HG02943 (cell line): ENCODE measurements around the gene MPEG1.

ENCODE experiments used
- ATAC-seq: cut with Tn5 transposase; IDR thresholded peaks from one replicate; pipeline ENCODE4 v1.9.1; 2021; ENCODE audit warnings: mild to moderate bottlenecking, low read depth, moderate library complexity; ENCODE audit not compliant: unreplicated experiment

The MPEG1 gene, protein sequence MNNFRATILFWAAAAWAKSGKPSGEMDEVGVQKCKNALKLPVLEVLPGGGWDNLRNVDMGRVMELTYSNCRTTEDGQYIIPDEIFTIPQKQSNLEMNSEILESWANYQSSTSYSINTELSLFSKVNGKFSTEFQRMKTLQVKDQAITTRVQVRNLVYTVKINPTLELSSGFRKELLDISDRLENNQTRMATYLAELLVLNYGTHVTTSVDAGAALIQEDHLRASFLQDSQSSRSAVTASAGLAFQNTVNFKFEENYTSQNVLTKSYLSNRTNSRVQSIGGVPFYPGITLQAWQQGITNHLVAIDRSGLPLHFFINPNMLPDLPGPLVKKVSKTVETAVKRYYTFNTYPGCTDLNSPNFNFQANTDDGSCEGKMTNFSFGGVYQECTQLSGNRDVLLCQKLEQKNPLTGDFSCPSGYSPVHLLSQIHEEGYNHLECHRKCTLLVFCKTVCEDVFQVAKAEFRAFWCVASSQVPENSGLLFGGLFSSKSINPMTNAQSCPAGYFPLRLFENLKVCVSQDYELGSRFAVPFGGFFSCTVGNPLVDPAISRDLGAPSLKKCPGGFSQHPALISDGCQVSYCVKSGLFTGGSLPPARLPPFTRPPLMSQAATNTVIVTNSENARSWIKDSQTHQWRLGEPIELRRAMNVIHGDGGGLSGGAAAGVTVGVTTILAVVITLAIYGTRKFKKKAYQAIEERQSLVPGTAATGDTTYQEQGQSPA

GRCh38 chr11:59212744-59213631 is at the start of gene MPEG1:
TSS of gene MPEG1 (minus strand) at chr11:59212927. CDS start at chr11:59212865, 62 bp downstream.
- ATAC-seq, result no peak

- no peak for ATAC-seq
Measured at GRCh38 chr11:59262177-59262818, 49.6 kb upstream of the MPEG1 start.

DNA sequence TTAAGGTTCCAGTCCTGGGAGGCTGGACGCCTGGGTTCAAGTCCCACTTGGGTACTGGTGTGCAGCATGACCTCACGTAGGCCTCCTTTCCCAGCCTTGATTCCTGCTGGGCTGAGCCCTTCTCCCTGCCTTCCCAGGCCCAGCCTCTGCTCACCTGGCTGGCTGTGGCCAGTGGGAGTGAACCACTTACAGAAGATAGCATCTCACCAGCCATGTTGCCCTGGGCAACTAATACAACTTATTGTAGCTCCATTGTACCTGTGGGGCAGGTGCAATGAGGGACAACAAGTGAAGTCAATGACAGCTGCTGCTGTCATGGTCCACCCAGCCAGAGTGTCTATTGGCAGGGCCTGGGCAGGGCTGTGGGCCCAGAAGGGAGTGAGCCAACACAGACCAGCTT is 48.4 kb upstream of the MPEG1 start:
- ATAC-seq, result no peak

DNA sequence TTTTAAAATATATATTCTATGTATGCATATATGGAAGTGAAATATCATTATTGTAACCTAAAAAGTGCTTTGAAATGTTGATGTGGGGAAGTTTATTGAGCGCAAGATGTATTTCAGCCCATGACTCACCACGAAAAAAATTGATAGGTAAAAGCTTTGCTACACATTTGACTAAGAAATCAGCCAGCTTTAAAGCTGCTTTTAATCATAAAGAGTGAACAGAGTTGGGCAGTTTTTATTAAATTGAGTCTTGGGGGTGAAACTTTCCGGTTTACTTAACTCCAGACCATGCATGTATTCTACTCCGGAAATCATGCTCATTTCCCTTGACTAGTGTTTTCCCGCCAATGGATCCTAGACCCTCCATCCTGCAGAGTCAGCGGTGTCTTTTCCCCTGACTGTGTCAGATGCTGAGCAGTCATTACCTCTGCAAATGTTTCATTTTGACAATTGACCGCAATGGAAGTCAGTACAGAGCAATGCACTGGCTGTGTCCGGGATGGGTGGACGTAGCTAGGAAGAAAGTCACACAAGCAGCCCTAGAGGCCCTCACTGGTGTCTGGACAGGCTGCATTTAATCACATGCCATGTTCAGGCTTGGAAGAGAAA is 47.2 kb upstream of the MPEG1 start:
- ATAC-seq, result no peak

DNA sequence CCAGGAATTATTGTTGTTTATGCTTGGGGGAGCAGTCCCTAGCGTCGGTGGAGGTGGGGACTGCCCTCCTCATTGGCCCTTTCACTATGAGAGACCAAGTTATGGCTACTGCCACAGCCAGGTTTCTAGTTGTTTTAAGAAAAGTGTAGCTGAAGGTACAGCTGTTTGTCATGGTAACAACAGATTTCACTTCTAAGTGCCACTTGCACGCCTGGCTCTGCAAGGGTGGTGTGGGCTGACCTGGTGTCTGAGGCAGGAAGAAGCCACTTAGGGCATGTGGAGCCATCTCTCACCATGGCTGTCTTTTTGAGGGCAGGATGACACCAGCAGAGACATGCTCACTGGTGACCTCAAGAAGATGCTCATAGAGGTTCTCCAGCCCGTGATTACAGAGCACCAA is 46.3 kb upstream of the MPEG1 start:
- ATAC-seq, result no peak

DNA sequence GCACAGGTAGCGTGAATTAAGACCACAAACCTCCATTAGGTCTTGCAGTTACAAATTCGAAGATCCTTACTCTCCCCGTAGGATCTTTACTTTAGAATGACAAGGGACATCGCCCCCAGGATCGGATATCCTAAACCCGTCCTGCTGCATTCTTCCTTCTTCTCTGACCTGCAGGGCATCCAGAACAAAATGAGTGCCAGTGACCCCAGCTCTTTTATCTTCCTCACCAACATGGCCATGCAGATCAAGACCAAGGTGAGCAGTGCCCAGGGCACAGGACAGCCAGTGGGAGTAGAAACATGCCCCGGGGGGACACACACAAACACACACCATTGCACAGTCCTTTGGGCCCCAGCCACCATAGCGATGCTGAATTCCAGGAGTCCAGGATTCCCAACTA is 42.6 kb upstream of the MPEG1 start:
- no peak for ATAC-seq

DNA sequence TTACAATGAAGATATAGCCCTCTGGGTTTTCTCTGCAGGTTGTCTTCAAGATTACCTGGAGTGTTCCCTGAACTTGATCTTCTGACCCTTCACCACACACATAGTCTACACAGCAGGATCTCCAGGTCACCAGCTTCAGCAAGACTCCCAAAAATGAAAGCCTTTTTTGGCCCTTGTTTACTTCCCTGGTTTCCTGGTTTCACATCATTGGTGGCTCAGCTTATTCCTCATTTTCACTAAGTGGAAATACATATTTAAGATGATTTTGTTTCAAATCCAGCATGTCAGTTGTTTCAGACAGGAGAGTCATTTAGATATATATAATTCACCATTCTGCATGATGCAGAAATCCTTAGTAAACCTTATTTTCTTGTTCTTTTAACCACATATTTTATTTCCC is 41.6 kb upstream of the MPEG1 start:
- no peak for ATAC-seq

- ATAC-seq, result no peak
Measured at GRCh38 chr11:59253001-59253400, 40.3 kb upstream of the MPEG1 start.

GRCh38 chr11:59249535-59249934 is 36.8 kb upstream of the MPEG1 start:
- ATAC-seq, result no peak

- no peak for ATAC-seq
Measured at GRCh38 chr11:59247531-59248227, 35.0 kb upstream of the MPEG1 start.

DNA sequence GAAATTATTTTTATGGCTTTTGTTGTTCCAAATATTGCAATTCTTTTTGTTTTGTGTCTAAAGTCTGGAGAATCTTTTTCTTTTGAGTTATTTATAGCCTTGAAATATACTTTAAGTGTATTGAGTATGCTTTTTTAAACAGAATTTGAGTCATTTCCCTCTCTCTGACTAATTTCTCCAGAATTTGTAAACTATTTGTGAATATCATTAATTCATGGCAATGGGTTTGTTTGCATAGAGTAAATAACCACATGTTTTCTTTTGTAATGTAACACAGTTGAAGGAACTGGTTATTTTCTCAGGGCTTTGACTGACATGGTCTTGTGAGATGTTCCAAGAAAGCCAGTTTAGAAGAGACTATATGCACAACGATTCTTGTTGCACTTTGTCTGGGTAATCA is 30.9 kb upstream of the MPEG1 start:
- no peak for ATAC-seq

- no peak for ATAC-seq
Measured at GRCh38 chr11:59240322-59240721, 27.6 kb upstream of the MPEG1 start.

DNA sequence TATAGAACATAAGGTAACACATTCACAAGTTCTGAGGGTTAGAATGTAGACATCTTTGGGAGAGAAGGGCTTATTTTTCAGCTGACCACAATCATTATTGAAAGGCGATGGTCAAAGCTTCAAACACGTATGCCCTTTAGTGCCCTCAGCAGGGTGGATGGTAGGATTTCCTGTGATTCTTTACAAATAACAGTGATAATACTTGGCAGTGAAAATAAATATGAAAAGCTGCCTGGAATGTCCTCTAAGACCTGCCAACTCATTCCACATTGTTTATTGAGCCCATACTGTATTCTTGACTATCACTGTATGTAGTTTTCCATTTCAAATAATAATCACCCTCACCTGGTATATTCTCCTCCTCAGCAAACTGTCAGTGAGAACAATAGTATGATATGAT is 13.7 kb upstream of the MPEG1 start:
- no peak for ATAC-seq

GRCh38 chr11:59225017-59225416 is 12.3 kb upstream of the MPEG1 start:
- no peak for ATAC-seq

DNA sequence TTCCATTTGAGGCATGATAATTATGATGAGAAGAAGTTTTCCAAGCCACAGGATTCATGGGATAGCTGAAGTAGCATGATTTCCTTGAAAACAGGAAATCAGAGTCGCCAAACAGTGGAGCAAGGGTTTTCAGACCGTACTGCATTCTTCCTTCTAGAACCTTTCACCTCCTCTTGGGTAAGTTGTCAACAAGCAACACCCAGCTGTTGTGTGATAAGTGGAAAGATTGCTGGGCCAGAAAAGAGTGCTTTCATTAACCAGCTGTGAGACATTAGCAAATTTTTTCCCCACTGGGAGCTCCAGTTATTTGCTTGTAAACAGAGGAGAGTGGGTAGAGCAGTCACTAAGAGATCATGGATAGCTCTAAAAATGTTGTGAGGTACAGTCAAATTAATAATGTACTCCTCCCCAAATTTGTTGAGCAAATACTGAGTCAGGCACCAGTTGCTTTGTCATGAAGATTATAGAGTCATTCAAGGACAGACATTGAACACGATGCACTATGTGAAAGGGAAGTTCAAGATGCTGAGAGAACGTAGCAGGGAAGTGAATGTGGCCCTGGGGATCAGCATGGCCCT is 11.7 kb upstream of the MPEG1 start:
- ATAC-seq, result no peak

GRCh38 chr11:59223611-59224010 is 10.9 kb upstream of the MPEG1 start:
- no peak for ATAC-seq

DNA sequence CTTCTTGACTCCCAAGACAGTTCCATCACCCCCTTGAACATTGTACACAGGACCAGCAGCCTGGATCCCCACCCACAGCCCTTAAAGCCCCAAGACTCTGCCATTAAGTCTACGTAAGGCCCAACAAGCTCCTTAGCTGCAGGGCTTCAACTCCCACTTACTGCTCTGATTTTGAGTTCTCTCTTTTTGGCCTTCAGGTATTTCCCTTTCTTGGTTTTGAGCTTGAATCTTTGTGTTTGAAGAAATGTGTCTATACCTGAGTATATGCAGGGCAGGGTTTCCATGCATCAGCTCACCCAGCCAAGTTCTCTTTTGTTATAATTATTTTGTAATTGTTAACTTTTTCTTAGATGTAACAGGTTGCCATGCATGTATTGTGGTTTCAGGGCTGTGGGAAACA is 10.4 kb upstream of the MPEG1 start:
- no peak for ATAC-seq

- no peak for ATAC-seq
Measured at GRCh38 chr11:59222464-59223060, 9.8 kb upstream of the MPEG1 start.

DNA sequence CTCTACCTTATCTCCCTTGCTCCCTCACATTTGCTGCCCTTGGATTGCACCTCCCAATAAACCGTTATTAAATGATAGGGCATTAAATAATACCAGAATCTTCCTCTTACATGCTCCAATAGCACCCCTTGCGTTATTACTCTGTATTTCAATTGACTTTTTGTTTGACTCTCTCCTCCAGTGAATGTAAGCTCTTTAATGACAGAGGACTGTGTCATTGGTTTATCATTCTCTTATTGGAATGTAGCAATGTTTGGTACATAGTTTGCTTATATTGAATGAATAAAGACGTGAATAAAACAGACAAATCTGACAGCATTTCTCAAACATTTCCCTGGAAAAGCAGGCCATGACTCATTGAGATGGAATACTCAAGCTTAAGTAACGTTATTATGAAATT is 8.7 kb upstream of the MPEG1 start:
- no peak for ATAC-seq
